H1 (cell line): ENCODE measurements around the gene GDAP2. TPM values are rescaled to one million over a fixed set of nuclear protein-coding genes. Genes with fewer than 3 reads are reported as not detected.

Source experiments
- polyA plus RNA-seq, 7 experiments: library from polyadenylated mRNA; depleted of rRNA in 3 of 7; stranded (reverse) in 5 of 7; unstranded in 2 of 7; fragments of >200 nt in 5 of 7; fragments of 200-250 nt in 2 of 7; gene quantifications; 1 replicate in 5 of 7; 2 replicates in 1 of 7; 4 replicates in 1 of 7; pipeline versions ENCODE4 v1.2.1 to v1.2.3, GENCODE V29; 2011 to 2013; ENCODE audit warnings: missing spikeins in 2 of 7, mixed read lengths in 2 of 7
- total RNA-seq: library from RNA; stranded (reverse); fragmentation: NEBNext Ultra II Directional; extraction: Animal tissue kit (Norgen Biotek cat#: 25700); gene quantifications from 2 replicates; pipeline ENCODE4 v1.2.1, GENCODE V29; 2021

The GDAP2 gene
- total and polyA plus RNA-seq, 2 of the 8 experiments (the other 6 are each of a cell fraction or from before 2014, with no cell fraction given), result 8.6 to 27.8 TPM

Other genes starting within 250 kb of the GDAP2 start
- gene WDR3, start 118 bp upstream of the GDAP2 start, total RNA-seq, result 62.4 and 67.9 TPM in 2 replicates
- gene WDR3, start 118 bp upstream of the GDAP2 start, polyA plus RNA-seq (2011; rRNA removed), result 14.0 and 18.2 TPM in 2 replicates